Right lung (tissue), 5 donors: ENCODE results near the gene TRIM40. TPM values are rescaled to one million over a fixed set of nuclear protein-coding genes. Genes with fewer than 3 reads are reported as not detected.

Experiments used
- polyA plus RNA-seq, 5 donors: library from polyadenylated mRNA; unstranded; fragments of 120-200 nt; gene quantifications; one replicate each; pipeline versions ENCODE4 v1.2.1 to v1.2.3, GENCODE V29; 2013; ENCODE audit warnings: inconsistent platforms in 1 of 5, low replicate concordance in 1 of 5; ENCODE audit not compliant: insufficient read length in 5 of 5, insufficient read depth in 1 of 5

Gene TRIM40
- polyA plus RNA-seq, 5 donors, result 0.08 to 0.14 (median 0.12) TPM; not detected in 2

Other genes starting within 250 kb of the TRIM40 start
- gene HLA-A, start 193.6 kb upstream of the TRIM40 start, polyA plus RNA-seq, result 100 to 1,000 TPM; 188 to 335 (median 269) TPM
- 10 to 100 TPM; 37.3 to 46.4 (median 40.2) TPM for gene POLR1H, start 74.9 kb upstream of the TRIM40 start, polyA plus RNA-seq
- 10 to 100 TPM; 55.4 to 59.6 (median 57.2) TPM for gene PPP1R11, start 68.9 kb upstream of the TRIM40 start, polyA plus RNA-seq
- gene RNF39, start 60.4 kb upstream of the TRIM40 start, polyA plus RNA-seq, result 1 to 10 TPM in 3 of 5 donors, under 1 TPM in 2; 0.64 to 1.4 (median 1.2) TPM
- gene TRIM31, start 23.1 kb upstream of the TRIM40 start, polyA plus RNA-seq, result under 1 TPM in 3 of 5 donors, not detected in 2; 0.24 to 0.54 (median 0.27) TPM
- gene TRIM10, start 25.1 kb downstream of the TRIM40 start, polyA plus RNA-seq, result 1 to 10 TPM in 1 of 5 donors, under 1 TPM in 4; 0.34 to 2.6 (median 0.44) TPM
- gene TRIM15, start 27.4 kb downstream of the TRIM40 start, polyA plus RNA-seq, result not detected
- 10 to 100 TPM; 28.8 to 34.6 (median 31.8) TPM for gene TRIM26, start 77.3 kb downstream of the TRIM40 start, polyA plus RNA-seq
- gene TRIM39, start 190.8 kb downstream of the TRIM40 start, polyA plus RNA-seq, result 10 to 100 TPM; 11.3 to 14.1 (median 12.8) TPM
- gene RPP21, start 209.0 kb downstream of the TRIM40 start, polyA plus RNA-seq, result 10 to 100 TPM; 26.3 to 49.2 (median 31.7) TPM